PFSK-1 (cell line): ENCODE measurements around the gene MACF1.

Source experiments
- FOXP2 ChIP-seq: optimal IDR thresholded peaks from 2 replicates; pipeline ENCODE3; 2011; ENCODE audit warnings: borderline replicate concordance, control low read depth, inconsistent platforms; ENCODE audit not compliant: insufficient read depth; ENCODE audit errors: extremely low read length, extremely low read depth
- POLR2AphosphoS5 ChIP-seq: IDR thresholded peaks from 2 replicates; pipeline ENCODE4 v1.6.1; 2012; ENCODE audit warnings: low read depth, mild to moderate bottlenecking, control low read depth, low read length, moderate library complexity
- REST ChIP-seq, 2 experiments: IDR thresholded peaks; 2 replicates each; pipeline versions ENCODE4 v1.6.1 to v1.8.0; 2011 to 2012; ENCODE audit warnings: low read depth in 2 of 2, low read length in 2 of 2, control low read depth in 1 of 2, inconsistent platforms in 1 of 2, mild to moderate bottlenecking in 1 of 2, moderate library complexity in 1 of 2; ENCODE audit not compliant: insufficient read depth in 1 of 2
- SIN3A ChIP-seq: IDR thresholded peaks from 2 replicates; pipeline ENCODE4 v1.6.1; 2012; ENCODE audit warnings: mild to moderate bottlenecking, low read length, moderate library complexity, borderline replicate concordance; ENCODE audit not compliant: insufficient read depth
- TAF1 ChIP-seq: IDR thresholded peaks from 2 replicates; pipeline ENCODE4 v1.6.1; 2012; ENCODE audit warnings: low read length, control low read depth, borderline replicate concordance; ENCODE audit not compliant: insufficient read depth

The MACF1 gene

GRCh38 chr1:39328095-39328494 lies 123.6 kb downstream of the MACF1 start:
- TF ChIP-seq FOXP2 (no peak), SIN3A (no peak), POLR2AphosphoS5 (no peak), REST (IDR thresholded peaks at IDR 0.05; ENCODE audit: insufficient read depth in 1 of 2, low read depth in 2 of 2, low read length in 2 of 2) (no peak), TAF1 (no peak)

GRCh38 chr1:39328586-39329121 lies 124.2 kb downstream of the MACF1 start:
- TF ChIP-seq POLR2AphosphoS5 (no peak), SIN3A (no peak), TAF1 (no peak), REST (IDR thresholded peaks at IDR 0.05; ENCODE audit: insufficient read depth in 1 of 2, low read depth in 2 of 2, low read length in 2 of 2) (no peak), FOXP2 (no peak)

GRCh38 chr1:39331647-39332046 lies 127.2 kb downstream of the MACF1 start:
- TF ChIP-seq SIN3A = no peak
- TF ChIP-seq POLR2AphosphoS5 = no peak
- TF ChIP-seq REST (IDR thresholded peaks at IDR 0.05; ENCODE audit: insufficient read depth in 1 of 2, low read depth in 2 of 2, low read length in 2 of 2) = no peak
- no peak for TF ChIP-seq TAF1
- TF ChIP-seq FOXP2 = no peak

- no peak for TF ChIP-seq REST (IDR thresholded peaks at IDR 0.05; ENCODE audit: insufficient read depth in 1 of 2, low read depth in 2 of 2, low read length in 2 of 2)
- no peak for TF ChIP-seq TAF1
- TF ChIP-seq SIN3A = no peak
- no peak for TF ChIP-seq POLR2AphosphoS5
- TF ChIP-seq FOXP2 = no peak
Observed at GRCh38 chr1:39332291-39332690, 127.8 kb downstream of the MACF1 start.

- TF ChIP-seq REST (IDR thresholded peaks at IDR 0.05; ENCODE audit: insufficient read depth in 1 of 2, low read depth in 2 of 2, low read length in 2 of 2) (no peak), TAF1 (no peak), SIN3A (no peak), FOXP2 (no peak), POLR2AphosphoS5 (no peak)
Observed at GRCh38 chr1:39332828-39333227, 128.3 kb downstream of the MACF1 start.
